Measurements from ENCODE around the gene RNGTT.

DNA sequence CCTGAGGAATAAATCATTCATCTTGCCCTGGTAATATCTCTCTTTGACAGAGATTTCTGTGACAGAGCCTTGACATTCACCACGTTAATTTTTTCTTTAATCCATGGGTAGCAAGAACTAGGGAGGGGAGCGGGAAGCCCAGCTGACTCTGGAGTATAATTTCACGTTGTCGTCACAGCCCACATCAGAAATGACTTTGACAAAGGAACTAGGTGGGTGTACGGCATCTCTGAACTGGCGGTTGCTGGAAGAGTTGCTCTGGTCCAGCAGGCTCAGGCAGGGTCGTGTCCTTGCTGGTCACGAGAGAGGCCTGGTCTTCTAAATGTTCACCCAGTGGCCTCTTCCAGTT is 400.2 kb downstream of the RNGTT start:
- TF ChIP-seq, protein P1, sequence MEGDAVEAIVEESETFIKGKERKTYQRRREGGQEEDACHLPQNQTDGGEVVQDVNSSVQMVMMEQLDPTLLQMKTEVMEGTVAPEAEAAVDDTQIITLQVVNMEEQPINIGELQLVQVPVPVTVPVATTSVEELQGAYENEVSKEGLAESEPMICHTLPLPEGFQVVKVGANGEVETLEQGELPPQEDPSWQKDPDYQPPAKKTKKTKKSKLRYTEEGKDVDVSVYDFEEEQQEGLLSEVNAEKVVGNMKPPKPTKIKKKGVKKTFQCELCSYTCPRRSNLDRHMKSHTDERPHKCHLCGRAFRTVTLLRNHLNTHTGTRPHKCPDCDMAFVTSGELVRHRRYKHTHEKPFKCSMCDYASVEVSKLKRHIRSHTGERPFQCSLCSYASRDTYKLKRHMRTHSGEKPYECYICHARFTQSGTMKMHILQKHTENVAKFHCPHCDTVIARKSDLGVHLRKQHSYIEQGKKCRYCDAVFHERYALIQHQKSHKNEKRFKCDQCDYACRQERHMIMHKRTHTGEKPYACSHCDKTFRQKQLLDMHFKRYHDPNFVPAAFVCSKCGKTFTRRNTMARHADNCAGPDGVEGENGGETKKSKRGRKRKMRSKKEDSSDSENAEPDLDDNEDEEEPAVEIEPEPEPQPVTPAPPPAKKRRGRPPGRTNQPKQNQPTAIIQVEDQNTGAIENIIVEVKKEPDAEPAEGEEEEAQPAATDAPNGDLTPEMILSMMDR (optimal IDR thresholded peaks at IDR 0.05 in 1 of 3, IDR thresholded peaks at IDR 0.05 in 1 of 3, conservative IDR thresholded peaks at IDR 0.05 in 1 of 3; ENCODE audit: extremely low read depth in 1 of 3, insufficient read depth in 2 of 3, low read length in 3 of 3): no peak
- no peak for TF ChIP-seq EZH2 (IDR thresholded peaks at IDR 0.05; ENCODE audit: low read length)
